Nephron progenitor cell (in vitro differentiated cells): ENCODE results near the gene CDH15.

ENCODE experiments used
- DNase-seq: peaks from one replicate; pipeline ENCODE4 v3.0.0; 2021
- H3K27ac Mint-ChIP-seq: 2 replicates; pipeline ENCODE4 v1.8.0; 2021; ENCODE audit warnings: mild to moderate bottlenecking, moderate library complexity, mixed read lengths
- H3K27me3 Mint-ChIP-seq: 2 replicates; pipeline ENCODE4 v1.8.0; 2021; ENCODE audit warnings: mild to moderate bottlenecking, low read depth, mixed read lengths; ENCODE audit not compliant: poor library complexity
- H3K36me3 Mint-ChIP-seq: 2 replicates; pipeline ENCODE4 v1.8.0; 2021; ENCODE audit warnings: low read depth, mixed read lengths
- H3K4me1 Mint-ChIP-seq: 2 replicates; pipeline ENCODE4 v1.8.0; 2021; ENCODE audit warnings: mixed read lengths
- H3K4me3 Mint-ChIP-seq: 2 replicates; pipeline ENCODE4 v1.8.0; 2021; ENCODE audit warnings: mild to moderate bottlenecking, moderate library complexity, mixed read lengths
- H3K9me3 Mint-ChIP-seq: 2 replicates; pipeline ENCODE4 v1.8.0; 2021; ENCODE audit warnings: mild to moderate bottlenecking, moderate library complexity, mixed read lengths
- CTCF ChIP-seq: fragments of 200-600 bp; sonication (generic); IDR thresholded peaks from 2 replicates; pipeline ENCODE4 v1.5.0; 2021; ENCODE audit warnings: antibody characterized with exemption

Gene CDH15

DNA sequence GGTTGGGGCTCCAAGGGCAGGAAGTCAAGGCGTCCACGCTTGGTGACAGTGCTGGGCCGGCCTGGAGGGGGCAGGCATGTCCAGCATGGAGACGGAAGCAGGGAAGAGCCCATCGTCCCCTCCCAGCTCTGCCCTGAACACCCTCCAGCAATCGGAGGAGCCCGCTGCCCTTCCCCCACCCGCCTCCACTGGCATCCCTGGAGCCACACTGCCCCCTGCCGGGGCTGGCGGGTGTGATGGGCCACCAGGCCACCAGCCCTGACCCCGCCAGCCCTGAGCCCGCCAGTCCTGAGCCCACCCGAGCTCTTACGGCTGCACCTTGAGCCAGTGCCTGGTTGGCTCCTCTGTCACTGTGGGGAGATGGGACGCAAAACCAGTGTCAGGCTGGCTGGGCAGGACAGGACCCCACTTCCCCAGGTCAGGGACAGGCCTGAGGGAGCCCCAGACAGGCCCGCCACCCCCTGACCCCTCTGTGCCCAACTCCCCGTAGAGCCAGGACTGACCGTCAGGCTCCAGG lies 4.1 kb upstream of the CDH15 start:
- peak; percentile 89 for TF ChIP-seq CTCF
- DNase-seq: peak; percentile 99
- Mint-ChIP-seq H3K4me3 (no peak overlapping the region), H3K36me3 (no peaks in the 10 kb centered on the region), H3K4me1 (peaks cover 50% of the 10 kb centered on the region), H3K27ac (no peak overlapping the region), H3K27me3 (peaks cover 34% of the 10 kb centered on the region), H3K9me3 (no peaks in the 10 kb centered on the region)

- Mint-ChIP-seq H3K36me3 (no peaks in the 10 kb centered on the region), H3K4me1 (peaks cover 57% of the 10 kb centered on the region), H3K9me3 (no peaks in the 10 kb centered on the region), H3K4me3 (no peak overlapping the region), H3K27me3 (peaks cover 38% of the 10 kb centered on the region), H3K27ac (no peak overlapping the region)
- no peak for TF ChIP-seq CTCF
- DNase-seq: no peak
Measured at GRCh38 chr16:89168381-89169189, 3.0 kb upstream of the CDH15 start.

- Mint-ChIP-seq H3K36me3 (no peaks in the 10 kb centered on the region), H3K9me3 (no peaks in the 10 kb centered on the region), H3K4me1 (peaks cover 55% of the 10 kb centered on the region), H3K27me3 (peaks cover 43% of the 10 kb centered on the region), H3K27ac (no peak overlapping the region), H3K4me3 (no peak overlapping the region)
- no peak for TF ChIP-seq CTCF
- no peak for DNase-seq
Measured at GRCh38 chr16:89169778-89170177, 1.8 kb upstream of the CDH15 start.

- Mint-ChIP-seq H3K4me1 (peaks cover 49% of the 10 kb centered on the region), H3K9me3 (no peaks in the 10 kb centered on the region), H3K27ac (no peak overlapping the region), H3K36me3 (no peaks in the 10 kb centered on the region), H3K27me3 (peaks cover 43% of the 10 kb centered on the region), H3K4me3 (peak overlapping the region; percentile 61)
- TF ChIP-seq CTCF: no peak
- DNase-seq: no peak
Measured at GRCh38 chr16:89170346-89171215, 967 bp upstream of the CDH15 start.

DNA sequence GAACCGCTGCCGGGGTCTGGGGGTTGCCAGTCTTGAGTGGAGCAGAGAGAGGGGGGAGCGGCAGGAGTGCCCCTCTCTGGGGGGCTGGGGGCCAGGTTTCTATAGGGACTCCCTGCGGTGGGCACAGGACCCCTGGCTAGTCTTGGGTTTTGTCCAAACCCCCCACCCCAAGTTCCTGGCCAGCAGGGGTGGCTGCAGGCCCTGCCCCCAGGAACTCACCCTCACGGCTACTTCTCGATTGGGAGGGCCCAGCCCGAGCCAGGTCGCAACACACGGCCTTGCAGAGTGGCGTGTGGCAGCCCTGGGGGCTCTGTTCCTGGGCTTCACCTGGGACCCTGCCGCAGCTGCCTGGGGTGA lies 601 bp downstream of the CDH15 start:
- TF ChIP-seq CTCF: no peak
- no peak for DNase-seq
- Mint-ChIP-seq H3K27me3 (peaks cover 43% of the 10 kb centered on the region), H3K9me3 (no peaks in the 10 kb centered on the region), H3K4me3 (no peak overlapping the region), H3K36me3 (no peaks in the 10 kb centered on the region), H3K4me1 (peaks cover 39% of the 10 kb centered on the region), H3K27ac (no peak overlapping the region)
